ENCODE results near the gene KRTAP10-9. TPM values are rescaled to one million over a fixed set of nuclear protein-coding genes. Genes with fewer than 3 reads are reported as not detected.
A peak's percentile ranks its signal among the peaks of the same experiment; 100 is the strongest.
"Not testable (repeated sequence)": the region's sequence is repeated elsewhere in the genome, so short reads cannot be mapped to it uniquely, and the experiment has no call there.

The KRTAP10-9 gene
- total RNA-seq, 1 experiment from 2014 or later: not detected

GRCh38 chr21:44658913-44659595, 32.2 kb downstream of the KRTAP10-9 start:
- H3K9me3 ChIP-seq (replicated peaks): 0 out of 2 replicates have a peak, but pooled peaks cover 4% of the 10 kb centered on the region
- no peaks in the 10 kb centered on the region; the same call in 1 of the 2 replicates for H3K27me3 ChIP-seq (replicated peaks)
- H3K27ac ChIP-seq: no peak overlapping the region
- no peaks in the 10 kb centered on the region for H3K36me3 ChIP-seq
- DNase-seq (ENCODE audit: low read depth in 1 of 2, low spot score in 2 of 2): no peak
- H3K4me1 ChIP-seq (replicated peaks): no peaks in the 10 kb centered on the region; the same call in 1 of the 2 replicates
- no peak overlapping the region for H3K4me3 ChIP-seq

GRCh38 chr21:44661567-44661966, 34.7 kb downstream of the KRTAP10-9 start:
- not testable (repeated sequence) for H3K4me3 ChIP-seq; H3K9me3 ChIP-seq (replicated peaks); H3K27ac ChIP-seq; H3K36me3 ChIP-seq; H3K27me3 ChIP-seq (replicated peaks); H3K4me1 ChIP-seq (replicated peaks)
- peak in 1 of 2 experiments; percentile 16 for DNase-seq (ENCODE audit: low read depth in 1 of 2, low spot score in 2 of 2)

GRCh38 chr21:44664691-44665090, 37.8 kb downstream of the KRTAP10-9 start:
- no peaks in the 10 kb centered on the region for H3K27me3 ChIP-seq (replicated peaks)
- DNase-seq (ENCODE audit: low read depth in 1 of 2, low spot score in 2 of 2): no peak
- H3K4me1 ChIP-seq (replicated peaks): no peaks in the 10 kb centered on the region
- no peak overlapping the region for H3K27ac ChIP-seq
- H3K36me3 ChIP-seq: no peaks in the 10 kb centered on the region
- H3K4me3 ChIP-seq: no peak overlapping the region
- H3K9me3 ChIP-seq (replicated peaks): no peaks in the 10 kb centered on the region

GRCh38 chr21:44666401-44667320, 39.8 kb downstream of the KRTAP10-9 start, which contains the start of gene KRTAP12-2:
Gene KRTAP12-2, minus strand, starts transcription at chr21:44666927. Its CDS starts 41 bp downstream, at chr21:44666886.
- no peaks in the 10 kb centered on the region for H3K36me3 ChIP-seq
- no peak within 1 kb of the TSS for H3K4me3 ChIP-seq
- H3K27me3 ChIP-seq (replicated peaks): no peaks in the 10 kb centered on the region
- H3K4me1 ChIP-seq (replicated peaks): no peaks in the 10 kb centered on the region
- DNase-seq (ENCODE audit: low read depth in 1 of 2, low spot score in 2 of 2): no peak
- H3K9me3 ChIP-seq (replicated peaks): no peaks in the 10 kb centered on the region
- H3K27ac ChIP-seq: no peak within 1 kb of the TSS

GRCh38 chr21:44667612-44668011, 40.7 kb downstream of the KRTAP10-9 start:
- H3K27me3 ChIP-seq (replicated peaks): no peaks in the 10 kb centered on the region
- H3K4me1 ChIP-seq (replicated peaks): no peaks in the 10 kb centered on the region
- no peak overlapping the region for H3K27ac ChIP-seq
- DNase-seq (ENCODE audit: low read depth in 1 of 2, low spot score in 2 of 2): no peak
- H3K36me3 ChIP-seq: no peaks in the 10 kb centered on the region
- no peak overlapping the region for H3K4me3 ChIP-seq
- H3K9me3 ChIP-seq (replicated peaks): no peaks in the 10 kb centered on the region

GRCh38 chr21:44670642-44671432, 43.9 kb downstream of the KRTAP10-9 start:
- H3K27me3 ChIP-seq (replicated peaks): peaks cover 7% of the 10 kb centered on the region; the same call in 1 of the 2 replicates
- no peak for DNase-seq (ENCODE audit: low read depth in 1 of 2, low spot score in 2 of 2)
- H3K27ac ChIP-seq: no peak overlapping the region
- no peaks in the 10 kb centered on the region for H3K9me3 ChIP-seq (replicated peaks)
- no peaks in the 10 kb centered on the region for H3K36me3 ChIP-seq
- no peaks in the 10 kb centered on the region for H3K4me1 ChIP-seq (replicated peaks)
- no peak overlapping the region for H3K4me3 ChIP-seq

- DNase-seq (ENCODE audit: low read depth in 1 of 2, low spot score in 2 of 2): no peak
- H3K27ac ChIP-seq: no peak overlapping the region
- no peaks in the 10 kb centered on the region for H3K36me3 ChIP-seq
- H3K9me3 ChIP-seq (replicated peaks): no peaks in the 10 kb centered on the region
- H3K27me3 ChIP-seq (replicated peaks): peaks cover 14% of the 10 kb centered on the region; the same call in 1 of the 2 replicates
- no peak overlapping the region for H3K4me3 ChIP-seq
- no peaks in the 10 kb centered on the region for H3K4me1 ChIP-seq (replicated peaks)
These were observed 45.0 kb downstream of the KRTAP10-9 start for GRCh38 chr21:44671911-44672310.

- Histone ChIP-seq H3K27ac (no peak overlapping the region), H3K9me3 (replicated peaks) (no peaks in the 10 kb centered on the region; the same call in 1 of the 2 replicates), H3K4me1 (replicated peaks) (no peaks in the 10 kb centered on the region), H3K4me3 (no peak overlapping the region), H3K36me3 (no peaks in the 10 kb centered on the region), H3K27me3 (replicated peaks) (peaks cover 39% of the 10 kb centered on the region)
- no peak for DNase-seq (ENCODE audit: low read depth in 1 of 2, low spot score in 2 of 2)
These were observed 51.0 kb downstream of the KRTAP10-9 start for GRCh38 chr21:44677881-44678280.

Other genes starting within 250 kb of the KRTAP10-9 start
- 1.6 and 3.0 TPM in 2 replicates for gene LRRC3, start 171.6 kb upstream of the KRTAP10-9 start, total RNA-seq (2014; rRNA removed; shearing (Covaris generic))
- not detected in 2 replicates for gene KRTAP10-1, start 86.9 kb upstream of the KRTAP10-9 start, total RNA-seq (2014; rRNA removed; shearing (Covaris generic))
- gene KRTAP10-2, start 75.6 kb upstream of the KRTAP10-9 start, total RNA-seq (2014; rRNA removed; shearing (Covaris generic)): not detected in 2 replicates
- not detected in 2 replicates for gene KRTAP10-3, start 68.3 kb upstream of the KRTAP10-9 start, total RNA-seq (2014; rRNA removed; shearing (Covaris generic))
- gene KRTAP10-4, start 53.4 kb upstream of the KRTAP10-9 start, total RNA-seq (2014; rRNA removed; shearing (Covaris generic)): not detected in 2 replicates
- gene KRTAP10-5, start 46.5 kb upstream of the KRTAP10-9 start, total RNA-seq (2014; rRNA removed; shearing (Covaris generic)): not detected in 2 replicates
- not detected in 2 replicates for gene KRTAP10-6, start 34.6 kb upstream of the KRTAP10-9 start, total RNA-seq (2014; rRNA removed; shearing (Covaris generic))
- gene KRTAP10-7, start 26.5 kb upstream of the KRTAP10-9 start, total RNA-seq (2014; rRNA removed; shearing (Covaris generic)): not detected in 2 replicates
- gene KRTAP10-8, start 15.0 kb upstream of the KRTAP10-9 start, total RNA-seq (2014; rRNA removed; shearing (Covaris generic)): not detected in 2 replicates
- not detected in 2 replicates for gene KRTAP10-10, start 10.3 kb downstream of the KRTAP10-9 start, total RNA-seq (2014; rRNA removed; shearing (Covaris generic))
- not detected in 2 replicates for gene KRTAP10-11, start 19.3 kb downstream of the KRTAP10-9 start, total RNA-seq (2014; rRNA removed; shearing (Covaris generic))
- not detected in 2 replicates for gene KRTAP12-4, start 27.6 kb downstream of the KRTAP10-9 start, total RNA-seq (2014; rRNA removed; shearing (Covaris generic))
- gene KRTAP12-3, start 30.8 kb downstream of the KRTAP10-9 start, total RNA-seq (2014; rRNA removed; shearing (Covaris generic)): not detected in 2 replicates
- not detected in 2 replicates for gene KRTAP12-2, start 39.8 kb downstream of the KRTAP10-9 start, total RNA-seq (2014; rRNA removed; shearing (Covaris generic))
- gene KRTAP12-1, start 55.1 kb downstream of the KRTAP10-9 start, total RNA-seq (2014; rRNA removed; shearing (Covaris generic)): not detected in 2 replicates
- not detected in 2 replicates for gene KRTAP10-12, start 70.1 kb downstream of the KRTAP10-9 start, total RNA-seq (2014; rRNA removed; shearing (Covaris generic))
- gene TSPEAR, start 84.5 kb downstream of the KRTAP10-9 start, total RNA-seq (2014; rRNA removed; shearing (Covaris generic)): not detected in 2 replicates
- gene UBE2G2, start 174.7 kb downstream of the KRTAP10-9 start, total RNA-seq (2014; rRNA removed; shearing (Covaris generic)): 74.7 and 110 TPM in 2 replicates
- gene SUMO3, start 191.0 kb downstream of the KRTAP10-9 start, total RNA-seq (2014; rRNA removed; shearing (Covaris generic)): 137 and 173 TPM in 2 replicates
- gene PTTG1IP, start 246.6 kb downstream of the KRTAP10-9 start, total RNA-seq (2014; rRNA removed; shearing (Covaris generic)): 403 and 590 TPM in 2 replicates